Nephron progenitor cell (in vitro differentiated cells): ENCODE measurements around the gene MCTP1.

ENCODE experiments used
- DNase-seq: peaks from one replicate; pipeline ENCODE4 v3.0.0; 2021
- H3K27ac Mint-ChIP-seq: 2 replicates; pipeline ENCODE4 v1.8.0; 2021; ENCODE audit warnings: mild to moderate bottlenecking, moderate library complexity, mixed read lengths
- H3K27me3 Mint-ChIP-seq: 2 replicates; pipeline ENCODE4 v1.8.0; 2021; ENCODE audit warnings: mild to moderate bottlenecking, low read depth, mixed read lengths; ENCODE audit not compliant: poor library complexity
- H3K36me3 Mint-ChIP-seq: 2 replicates; pipeline ENCODE4 v1.8.0; 2021; ENCODE audit warnings: low read depth, mixed read lengths
- H3K4me1 Mint-ChIP-seq: 2 replicates; pipeline ENCODE4 v1.8.0; 2021; ENCODE audit warnings: mixed read lengths
- H3K4me3 Mint-ChIP-seq: 2 replicates; pipeline ENCODE4 v1.8.0; 2021; ENCODE audit warnings: mild to moderate bottlenecking, moderate library complexity, mixed read lengths
- H3K9me3 Mint-ChIP-seq: 2 replicates; pipeline ENCODE4 v1.8.0; 2021; ENCODE audit warnings: mild to moderate bottlenecking, moderate library complexity, mixed read lengths
- CTCF ChIP-seq: fragments of 200-600 bp; sonication (generic); IDR thresholded peaks from 2 replicates; pipeline ENCODE4 v1.5.0; 2021; ENCODE audit warnings: antibody characterized with exemption

MCTP1 gene

DNA sequence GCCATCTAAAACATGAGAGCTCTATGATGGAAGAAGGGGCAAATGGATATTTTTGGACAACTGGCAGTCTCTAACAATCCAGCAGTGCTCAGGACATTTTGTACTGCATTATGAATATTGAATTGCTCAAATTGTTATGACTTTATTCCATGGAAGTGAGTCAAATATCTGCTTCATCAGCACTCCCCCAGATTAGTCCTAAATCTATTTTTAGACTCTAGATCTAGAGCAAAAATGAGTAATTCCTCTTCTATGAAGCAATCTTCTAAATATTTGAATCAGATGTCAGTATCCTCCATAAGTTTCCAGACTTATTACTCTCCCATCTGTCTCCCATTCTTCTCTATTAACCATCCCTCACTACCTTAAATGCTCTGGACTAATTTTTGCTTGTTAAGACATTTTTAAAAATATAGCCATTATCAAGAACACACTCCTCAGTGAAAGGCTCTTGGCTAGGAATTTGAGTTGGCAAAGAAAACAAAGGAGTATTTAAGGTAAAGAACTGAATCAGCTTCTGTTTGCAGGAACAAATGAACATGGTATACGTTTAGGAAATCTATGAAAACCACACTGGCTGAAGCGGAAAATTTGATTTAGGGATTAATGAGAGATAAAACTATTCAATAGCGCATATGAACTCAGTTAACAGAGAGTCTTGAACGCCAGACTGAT is 300.9 kb downstream of the MCTP1 start:
- Mint-ChIP-seq H3K36me3 (no peaks in the 10 kb centered on the region), H3K27me3 (no peaks in the 10 kb centered on the region), H3K9me3 (no peaks in the 10 kb centered on the region), H3K4me1 (no peaks in the 10 kb centered on the region), H3K4me3 (no peak overlapping the region), H3K27ac (no peak overlapping the region)
- DNase-seq, result no peak
- TF ChIP-seq CTCF, result no peak

DNA sequence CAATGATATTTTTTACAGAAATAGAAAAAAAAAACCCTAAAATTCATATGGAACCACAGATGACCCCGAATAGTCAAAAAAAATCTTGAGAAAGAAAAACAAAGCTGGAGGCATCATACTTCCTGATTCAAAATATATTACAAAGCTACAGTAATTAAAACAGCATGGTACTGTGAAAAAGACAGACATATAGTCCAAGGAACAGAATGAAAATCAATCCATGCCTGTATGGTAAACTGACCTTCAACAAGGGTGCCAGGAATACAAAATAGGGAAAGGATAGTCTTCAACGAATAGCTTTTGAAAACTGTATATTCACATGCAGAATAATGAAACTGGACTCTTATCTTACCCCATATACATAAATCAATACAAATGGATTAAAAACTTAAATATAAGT is 307.5 kb downstream of the MCTP1 start:
- no peak for TF ChIP-seq CTCF
- H3K9me3 Mint-ChIP-seq, result peaks cover 25% of the 10 kb centered on the region
- H3K27me3 Mint-ChIP-seq, result no peaks in the 10 kb centered on the region
- no peak overlapping the region for H3K27ac Mint-ChIP-seq
- no peaks in the 10 kb centered on the region for H3K4me1 Mint-ChIP-seq
- peaks cover 19% of the 10 kb centered on the region for H3K36me3 Mint-ChIP-seq
- H3K4me3 Mint-ChIP-seq, result no peak overlapping the region
- DNase-seq, result no peak

- H3K4me1 Mint-ChIP-seq, result no peaks in the 10 kb centered on the region
- TF ChIP-seq CTCF, result no peak
- H3K27me3 Mint-ChIP-seq, result peaks cover 4% of the 10 kb centered on the region
- H3K27ac Mint-ChIP-seq, result no peak overlapping the region
- H3K4me3 Mint-ChIP-seq, result no peak overlapping the region
- H3K36me3 Mint-ChIP-seq, result peaks cover 19% of the 10 kb centered on the region
- DNase-seq, result no peak
- peaks cover 25% of the 10 kb centered on the region for H3K9me3 Mint-ChIP-seq
Measured at GRCh38 chr5:94976853-94977252, 308.0 kb downstream of the MCTP1 start.

- no peaks in the 10 kb centered on the region for H3K4me1 Mint-ChIP-seq
- H3K27ac Mint-ChIP-seq, result no peak overlapping the region
- H3K36me3 Mint-ChIP-seq, result peaks cover 13% of the 10 kb centered on the region
- no peak overlapping the region for H3K4me3 Mint-ChIP-seq
- peaks cover 16% of the 10 kb centered on the region for H3K9me3 Mint-ChIP-seq
- no peak for DNase-seq
- peaks cover 4% of the 10 kb centered on the region for H3K27me3 Mint-ChIP-seq
- no peak for TF ChIP-seq CTCF
Measured at GRCh38 chr5:94972268-94972667, 312.6 kb downstream of the MCTP1 start.

GRCh38 chr5:94969174-94969573 is 315.7 kb downstream of the MCTP1 start:
- H3K27ac Mint-ChIP-seq, result no peak overlapping the region
- peaks cover 4% of the 10 kb centered on the region for H3K27me3 Mint-ChIP-seq
- DNase-seq, result no peak
- H3K4me3 Mint-ChIP-seq, result no peak overlapping the region
- no peak for TF ChIP-seq CTCF
- H3K9me3 Mint-ChIP-seq, result peaks cover 9% of the 10 kb centered on the region
- no peaks in the 10 kb centered on the region for H3K4me1 Mint-ChIP-seq
- H3K36me3 Mint-ChIP-seq, result no peaks in the 10 kb centered on the region

DNA sequence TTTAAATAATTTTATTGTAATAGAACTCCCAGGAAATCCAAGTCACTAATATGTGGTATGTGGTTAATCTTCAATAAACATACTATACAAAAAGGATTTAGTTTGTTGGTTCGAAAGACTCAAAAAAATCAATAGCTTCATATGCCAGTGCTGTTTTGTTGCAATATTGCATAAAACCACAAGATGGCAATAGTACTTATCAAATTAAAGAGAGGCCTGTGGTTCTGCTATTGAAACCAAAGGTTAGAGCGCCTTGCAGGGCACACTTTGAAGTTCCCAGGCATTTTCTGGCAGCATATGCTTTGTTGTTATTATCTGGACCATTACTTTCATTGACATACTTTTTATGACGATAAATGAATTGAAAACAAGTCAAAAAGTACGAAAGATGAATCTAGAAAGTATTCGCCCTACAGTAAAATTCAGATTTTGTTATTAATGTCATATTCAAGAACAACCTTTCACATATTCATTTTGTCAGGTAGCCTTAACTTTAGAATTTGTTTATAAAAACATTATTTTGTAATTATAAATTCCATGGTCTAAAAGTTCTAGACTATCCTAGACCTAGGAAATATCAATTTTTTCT is 316.3 kb downstream of the MCTP1 start:
- TF ChIP-seq CTCF, result peak; percentile 74
- DNase-seq, result peak; percentile 27
- no peaks in the 10 kb centered on the region for H3K4me1 Mint-ChIP-seq
- peaks cover 4% of the 10 kb centered on the region for H3K27me3 Mint-ChIP-seq
- no peak overlapping the region for H3K4me3 Mint-ChIP-seq
- no peak overlapping the region for H3K27ac Mint-ChIP-seq
- peaks cover 9% of the 10 kb centered on the region for H3K9me3 Mint-ChIP-seq
- H3K36me3 Mint-ChIP-seq, result no peaks in the 10 kb centered on the region
